GM12878 (cell line): ENCODE results near the gene COMMD6. TPM values are rescaled to one million over a fixed set of nuclear protein-coding genes. Genes with fewer than 3 reads are reported as not detected.

Experiments used
- CBFB ChIP-seq: IDR thresholded peaks from 2 replicates; pipeline ENCODE4 v1.6.1; 2016; ENCODE audit warnings: antibody characterized with exemption, low read depth
- IKZF1 ChIP-seq: fragments of 450-650 bp; conservative IDR thresholded peaks from 2 replicates; pipeline ENCODE4 v1.6.1; 2017; ENCODE audit warnings: antibody characterized with exemption, mild to moderate bottlenecking
- IRF4 ChIP-seq: IDR thresholded peaks from 2 replicates; pipeline ENCODE4 v1.6.1; 2011; ENCODE audit warnings: low read depth, low read length
- LARP7 ChIP-seq: fragments of 450-650 bp; IDR thresholded peaks from 2 replicates; pipeline ENCODE4 v1.6.1; 2017; ENCODE audit warnings: mild to moderate bottlenecking
- NFIC ChIP-seq: IDR thresholded peaks from 2 replicates; pipeline ENCODE4 v1.6.1; 2012; ENCODE audit warnings: low read depth, mild to moderate bottlenecking, inconsistent platforms, low read length, moderate library complexity
- NKRF ChIP-seq: fragments of 450-650 bp; conservative IDR thresholded peaks from 2 replicates; pipeline ENCODE4 v1.6.1; 2017; ENCODE audit warnings: mild to moderate bottlenecking, moderate library complexity
- NR2C1 ChIP-seq: fragments of 450-650 bp; IDR thresholded peaks from 2 replicates; pipeline ENCODE4 v1.6.1; 2017; ENCODE audit warnings: antibody characterized with exemption, mild to moderate bottlenecking, moderate library complexity
- SIX5 ChIP-seq: IDR thresholded peaks from 2 replicates; pipeline ENCODE4 v1.6.1; 2011; ENCODE audit warnings: mild to moderate bottlenecking, low read depth, low read length, moderate library complexity; ENCODE audit not compliant: severe bottlenecking
- TCF3 ChIP-seq: IDR thresholded peaks from 2 replicates; pipeline ENCODE4 v1.6.1; 2012; ENCODE audit warnings: low read depth, mild to moderate bottlenecking, low read length, borderline replicate concordance; ENCODE audit not compliant: insufficient read depth
- ZNF217 ChIP-seq: fragments of 450-650 bp; IDR thresholded peaks from 2 replicates; pipeline ENCODE4 v1.6.1; 2017; ENCODE audit warnings: antibody characterized with exemption, mild to moderate bottlenecking
- polyA plus RNA-seq, 11 experiments: library from polyadenylated mRNA; depleted of rRNA in 4 of 11; unstranded in 6 of 11; stranded (reverse) in 5 of 11; fragments of >200 nt; fragmentation: Nextera tagmentation in 4 of 11; fragmentation: Illumina TruSeq in 1 of 11; extraction: Ambion mirVana in 4 of 11; extraction: Trizol in 1 of 11; gene quantifications; 1 replicate in 1 of 11; 2 replicates in 10 of 11; pipeline versions ENCODE4 v1.2.1 to v1.2.3, GENCODE V29; 2011 to 2016; ENCODE audit warnings: inconsistent platforms in 2 of 11, missing spikeins in 2 of 11, low read depth in 1 of 11
- total RNA-seq, 4 experiments: library from RNA; depleted of rRNA in 3 of 4; stranded (reverse); fragments of >200 nt in 3 of 4; fragmentation: Illumina TruSeq in 1 of 4; extraction: Trizol in 1 of 4; gene quantifications; 2 replicates each; pipeline versions ENCODE4 v1.2.1 to v1.2.3, GENCODE V29; 2013 to 2021
- TF ChIP-seq, protein P1 (sequence below): fragments of 450-650 bp; IDR thresholded peaks from 2 replicates; pipeline ENCODE4 v1.6.1; 2017; ENCODE audit warnings: low read depth, mild to moderate bottlenecking, moderate library complexity
- TF ChIP-seq, protein P2 (sequence below): fragments of 450-650 bp; IDR thresholded peaks from 2 replicates; pipeline ENCODE4 v1.6.1; 2017; ENCODE audit warnings: mild to moderate bottlenecking, low read depth, inconsistent platforms; ENCODE audit not compliant: poor library complexity, severe bottlenecking
- TF ChIP-seq, protein P3 (sequence below): fragments of 450-650 bp; IDR thresholded peaks from 2 replicates; pipeline ENCODE4 v1.6.1; 2017; ENCODE audit warnings: mild to moderate bottlenecking, moderate library complexity

The COMMD6 gene
- total and polyA plus RNA-seq, 10 of the 15 experiments (the other 5 are each of a cell fraction or from before 2014, with no cell fraction given) = 127 to 509 (median 247) TPM

DNA sequence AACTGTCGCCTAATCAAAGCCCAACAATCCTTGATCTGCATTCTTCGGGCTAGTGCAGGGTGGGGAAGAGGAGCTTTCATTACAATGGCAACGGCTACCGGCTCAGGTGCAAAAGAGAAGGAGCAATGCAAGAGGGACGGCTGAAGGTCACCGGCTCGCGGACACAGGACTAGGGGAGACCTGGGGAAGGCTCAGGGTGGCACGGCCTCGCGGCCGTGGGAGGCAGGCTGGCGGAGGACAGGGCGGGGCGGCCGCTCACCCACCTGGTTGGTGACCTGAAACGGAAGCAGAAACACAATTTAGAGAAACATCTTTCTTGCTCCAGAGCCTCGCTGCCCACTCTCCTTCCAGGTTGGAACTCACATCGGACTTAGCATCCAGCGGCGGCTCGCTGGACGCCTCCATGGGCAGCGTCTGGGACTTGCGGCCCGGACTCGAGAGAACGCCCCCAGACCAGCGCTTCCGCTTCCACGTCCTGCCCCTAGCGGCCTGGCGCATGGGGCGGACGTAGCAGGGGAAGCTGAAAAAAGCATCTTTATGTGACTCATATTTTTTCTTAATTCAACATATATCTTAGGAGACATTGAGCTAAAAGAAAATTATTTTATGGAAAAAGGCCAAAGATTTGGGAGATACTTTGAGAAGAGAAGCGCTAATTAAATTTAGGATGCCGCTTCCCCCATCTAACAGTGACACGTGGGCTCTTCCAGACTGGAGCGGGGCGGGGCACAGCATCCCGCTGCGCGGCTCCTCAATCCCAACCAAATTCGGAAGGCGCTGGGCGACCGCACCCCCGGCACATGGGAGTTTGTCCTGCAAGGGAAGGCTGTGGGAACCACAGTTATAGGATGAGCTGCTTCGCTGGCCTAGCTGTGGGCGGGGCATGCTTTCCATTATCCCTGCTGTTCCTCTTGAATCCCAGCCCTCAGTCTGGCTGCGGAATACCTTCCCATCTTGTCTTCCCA is at the start of gene COMMD6 (continued):
- TF ChIP-seq CBFB = peak; percentile 64
- no peak for TF ChIP-seq ZNF217
- peak; percentile 32; the same call in 1 of the 2 replicates for TF ChIP-seq IRF4
- TF ChIP-seq NR2C1 = peak; percentile 33; the same call in 1 of the 2 replicates
- TF ChIP-seq TCF3 = no peak
- TF ChIP-seq SIX5 = peak; percentile 47
- TF ChIP-seq LARP7 = peak; percentile 82; the same call in 1 of the 2 replicates
- TF ChIP-seq, protein P1, sequence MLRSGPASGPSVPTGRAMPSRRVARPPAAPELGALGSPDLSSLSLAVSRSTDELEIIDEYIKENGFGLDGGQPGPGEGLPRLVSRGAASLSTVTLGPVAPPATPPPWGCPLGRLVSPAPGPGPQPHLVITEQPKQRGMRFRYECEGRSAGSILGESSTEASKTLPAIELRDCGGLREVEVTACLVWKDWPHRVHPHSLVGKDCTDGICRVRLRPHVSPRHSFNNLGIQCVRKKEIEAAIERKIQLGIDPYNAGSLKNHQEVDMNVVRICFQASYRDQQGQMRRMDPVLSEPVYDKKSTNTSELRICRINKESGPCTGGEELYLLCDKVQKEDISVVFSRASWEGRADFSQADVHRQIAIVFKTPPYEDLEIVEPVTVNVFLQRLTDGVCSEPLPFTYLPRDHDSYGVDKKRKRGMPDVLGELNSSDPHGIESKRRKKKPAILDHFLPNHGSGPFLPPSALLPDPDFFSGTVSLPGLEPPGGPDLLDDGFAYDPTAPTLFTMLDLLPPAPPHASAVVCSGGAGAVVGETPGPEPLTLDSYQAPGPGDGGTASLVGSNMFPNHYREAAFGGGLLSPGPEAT = peak; percentile 98
- no peak; the same call in 1 of the 2 replicates for TF ChIP-seq NFIC
- TF ChIP-seq, protein P2, sequence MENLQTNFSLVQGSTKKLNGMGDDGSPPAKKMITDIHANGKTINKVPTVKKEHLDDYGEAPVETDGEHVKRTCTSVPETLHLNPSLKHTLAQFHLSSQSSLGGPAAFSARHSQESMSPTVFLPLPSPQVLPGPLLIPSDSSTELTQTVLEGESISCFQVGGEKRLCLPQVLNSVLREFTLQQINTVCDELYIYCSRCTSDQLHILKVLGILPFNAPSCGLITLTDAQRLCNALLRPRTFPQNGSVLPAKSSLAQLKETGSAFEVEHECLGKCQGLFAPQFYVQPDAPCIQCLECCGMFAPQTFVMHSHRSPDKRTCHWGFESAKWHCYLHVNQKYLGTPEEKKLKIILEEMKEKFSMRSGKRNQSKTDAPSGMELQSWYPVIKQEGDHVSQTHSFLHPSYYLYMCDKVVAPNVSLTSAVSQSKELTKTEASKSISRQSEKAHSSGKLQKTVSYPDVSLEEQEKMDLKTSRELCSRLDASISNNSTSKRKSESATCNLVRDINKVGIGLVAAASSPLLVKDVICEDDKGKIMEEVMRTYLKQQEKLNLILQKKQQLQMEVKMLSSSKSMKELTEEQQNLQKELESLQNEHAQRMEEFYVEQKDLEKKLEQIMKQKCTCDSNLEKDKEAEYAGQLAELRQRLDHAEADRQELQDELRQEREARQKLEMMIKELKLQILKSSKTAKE = peak; percentile 99
- TF ChIP-seq IKZF1 = peak; percentile 89
- TF ChIP-seq, protein P3, sequence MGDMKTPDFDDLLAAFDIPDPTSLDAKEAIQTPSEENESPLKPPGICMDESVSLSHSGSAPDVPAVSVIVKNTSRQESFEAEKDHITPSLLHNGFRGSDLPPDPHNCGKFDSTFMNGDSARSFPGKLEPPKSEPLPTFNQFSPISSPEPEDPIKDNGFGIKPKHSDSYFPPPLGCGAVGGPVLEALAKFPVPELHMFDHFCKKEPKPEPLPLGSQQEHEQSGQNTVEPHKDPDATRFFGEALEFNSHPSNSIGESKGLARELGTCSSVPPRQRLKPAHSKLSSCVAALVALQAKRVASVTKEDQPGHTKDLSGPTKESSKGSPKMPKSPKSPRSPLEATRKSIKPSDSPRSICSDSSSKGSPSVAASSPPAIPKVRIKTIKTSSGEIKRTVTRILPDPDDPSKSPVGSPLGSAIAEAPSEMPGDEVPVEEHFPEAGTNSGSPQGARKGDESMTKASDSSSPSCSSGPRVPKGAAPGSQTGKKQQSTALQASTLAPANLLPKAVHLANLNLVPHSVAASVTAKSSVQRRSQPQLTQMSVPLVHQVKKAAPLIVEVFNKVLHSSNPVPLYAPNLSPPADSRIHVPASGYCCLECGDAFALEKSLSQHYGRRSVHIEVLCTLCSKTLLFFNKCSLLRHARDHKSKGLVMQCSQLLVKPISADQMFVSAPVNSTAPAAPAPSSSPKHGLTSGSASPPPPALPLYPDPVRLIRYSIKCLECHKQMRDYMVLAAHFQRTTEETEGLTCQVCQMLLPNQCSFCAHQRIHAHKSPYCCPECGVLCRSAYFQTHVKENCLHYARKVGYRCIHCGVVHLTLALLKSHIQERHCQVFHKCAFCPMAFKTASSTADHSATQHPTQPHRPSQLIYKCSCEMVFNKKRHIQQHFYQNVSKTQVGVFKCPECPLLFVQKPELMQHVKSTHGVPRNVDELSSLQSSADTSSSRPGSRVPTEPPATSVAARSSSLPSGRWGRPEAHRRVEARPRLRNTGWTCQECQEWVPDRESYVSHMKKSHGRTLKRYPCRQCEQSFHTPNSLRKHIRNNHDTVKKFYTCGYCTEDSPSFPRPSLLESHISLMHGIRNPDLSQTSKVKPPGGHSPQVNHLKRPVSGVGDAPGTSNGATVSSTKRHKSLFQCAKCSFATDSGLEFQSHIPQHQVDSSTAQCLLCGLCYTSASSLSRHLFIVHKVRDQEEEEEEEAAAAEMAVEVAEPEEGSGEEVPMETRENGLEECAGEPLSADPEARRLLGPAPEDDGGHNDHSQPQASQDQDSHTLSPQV = no peak
- TF ChIP-seq NKRF = peak; percentile 77
